Measurements from ENCODE around the gene ANKS4B.
"Not testable (repeated sequence)": the region's sequence is repeated elsewhere in the genome, so short reads cannot be mapped to it uniquely, and the experiment has no call there.

Gene ANKS4B

GRCh38 chr16:21233521-21234150 lies at the start of gene ANKS4B:
ANKS4B (plus strand) TSS chr16:21233699; CDS start chr16:21233738, 39 bp downstream.
- no peak for DNase-seq

- DNase-seq = no peak
Measured at GRCh38 chr16:21183995-21184394, 49.5 kb upstream of the ANKS4B start.

GRCh38 chr16:21184834-21185233 lies 48.7 kb upstream of the ANKS4B start:
- DNase-seq = no peak

- no peak for DNase-seq
Measured at GRCh38 chr16:21185659-21186325, 47.7 kb upstream of the ANKS4B start.

- no peak for DNase-seq
Measured at GRCh38 chr16:21186326-21186691, 47.2 kb upstream of the ANKS4B start.

- DNase-seq = no peak
Measured at GRCh38 chr16:21189311-21189710, 44.2 kb upstream of the ANKS4B start.

- no peak for DNase-seq
Measured at GRCh38 chr16:21190013-21190412, 43.5 kb upstream of the ANKS4B start.

GRCh38 chr16:21190599-21190998 lies 42.9 kb upstream of the ANKS4B start:
- DNase-seq = no peak

GRCh38 chr16:21192991-21193390 lies 40.5 kb upstream of the ANKS4B start:
- no peak for DNase-seq

- no peak for DNase-seq
Measured at GRCh38 chr16:21194771-21195301, 38.7 kb upstream of the ANKS4B start.

GRCh38 chr16:21195330-21195729 lies 38.2 kb upstream of the ANKS4B start:
- not testable (repeated sequence) for DNase-seq

GRCh38 chr16:21197112-21197511 lies 36.4 kb upstream of the ANKS4B start:
- no peak for DNase-seq

GRCh38 chr16:21197621-21198020 lies 35.9 kb upstream of the ANKS4B start:
- no peak for DNase-seq

GRCh38 chr16:21199607-21200218 lies 33.8 kb upstream of the ANKS4B start:
- no peak for DNase-seq

GRCh38 chr16:21203155-21203797 lies 30.2 kb upstream of the ANKS4B start:
- no peak for DNase-seq

- no peak for DNase-seq
Measured at GRCh38 chr16:21205303-21205702, 28.2 kb upstream of the ANKS4B start.

GRCh38 chr16:21206550-21206949 lies 26.9 kb upstream of the ANKS4B start:
- DNase-seq = no peak

- DNase-seq = no peak
Measured at GRCh38 chr16:21208446-21209230, 24.9 kb upstream of the ANKS4B start.

GRCh38 chr16:21211486-21211885 lies 22.0 kb upstream of the ANKS4B start, which contains the start of gene ZP2:
ZP2 (minus strand) TSS chr16:21211574; CDS start chr16:21211547, 27 bp downstream.
- DNase-seq = no peak

GRCh38 chr16:21214086-21214485 lies 19.4 kb upstream of the ANKS4B start:
- DNase-seq = no peak

- no peak for DNase-seq
Measured at GRCh38 chr16:21217121-21217520, 16.4 kb upstream of the ANKS4B start.

GRCh38 chr16:21218153-21218552 lies 15.3 kb upstream of the ANKS4B start:
- DNase-seq = no peak

- DNase-seq = no peak
Measured at GRCh38 chr16:21219551-21219950, 13.9 kb upstream of the ANKS4B start.

Data from activated naive CD4-positive, alpha-beta T cell (primary cell).